Measurements from ENCODE around the gene RAB10.
"Not testable (repeated sequence)": the region's sequence is repeated elsewhere in the genome, so short reads cannot be mapped to it uniquely, and the experiment has no call there.

Gene RAB10

GRCh38 chr2:26161926-26162325 lies 128.0 kb downstream of the RAB10 start:
- no peak for DNase-seq (ENCODE audit: low spot score)

- no peak for DNase-seq (ENCODE audit: low spot score)
Observed at GRCh38 chr2:26162963-26163362, 129.1 kb downstream of the RAB10 start.

GRCh38 chr2:26164231-26164630 lies 130.3 kb downstream of the RAB10 start:
- DNase-seq (ENCODE audit: low spot score) = no peak

GRCh38 chr2:26164641-26165211 lies 130.8 kb downstream of the RAB10 start:
- no peak for DNase-seq (ENCODE audit: low spot score)

GRCh38 chr2:26165403-26165802 lies 131.5 kb downstream of the RAB10 start:
- no peak for DNase-seq (ENCODE audit: low spot score)

- DNase-seq (ENCODE audit: low spot score) = not testable (repeated sequence)
Observed at GRCh38 chr2:26166541-26166940, 132.7 kb downstream of the RAB10 start.

- DNase-seq (ENCODE audit: low spot score) = no peak
Observed at GRCh38 chr2:26168785-26169184, 134.9 kb downstream of the RAB10 start.

- DNase-seq (ENCODE audit: low spot score) = no peak
Observed at GRCh38 chr2:26169226-26169625, 135.3 kb downstream of the RAB10 start.

GRCh38 chr2:26169681-26170414 lies 136.0 kb downstream of the RAB10 start:
- DNase-seq (ENCODE audit: low spot score) = no peak

GRCh38 chr2:26170795-26171194 lies 136.9 kb downstream of the RAB10 start:
- DNase-seq (ENCODE audit: low spot score) = no peak

GRCh38 chr2:26172189-26172870 lies 138.4 kb downstream of the RAB10 start:
- no peak for DNase-seq (ENCODE audit: low spot score)

GRCh38 chr2:26172871-26173775 lies 139.2 kb downstream of the RAB10 start, which contains the start of gene GAREM2:
GAREM2 (plus strand) TSS chr2:26173088; CDS start chr2:26173221, 133 bp downstream.
- no peak for DNase-seq (ENCODE audit: low spot score)

- DNase-seq (ENCODE audit: low spot score) = no peak
Observed at GRCh38 chr2:26173776-26174482, 140.0 kb downstream of the RAB10 start.

- no peak for DNase-seq (ENCODE audit: low spot score)
Observed at GRCh38 chr2:26174691-26175465, 141.0 kb downstream of the RAB10 start.

- no peak for DNase-seq (ENCODE audit: low spot score)
Observed at GRCh38 chr2:26175466-26176278, 141.8 kb downstream of the RAB10 start.

- DNase-seq (ENCODE audit: low spot score) = no peak
Observed at GRCh38 chr2:26176279-26176615, 142.4 kb downstream of the RAB10 start.

GRCh38 chr2:26177122-26177521 lies 143.2 kb downstream of the RAB10 start:
- no peak for DNase-seq (ENCODE audit: low spot score)

- no peak for DNase-seq (ENCODE audit: low spot score)
Observed at GRCh38 chr2:26178246-26178645, 144.4 kb downstream of the RAB10 start.

- DNase-seq (ENCODE audit: low spot score) = no peak
Observed at GRCh38 chr2:26178746-26179436, 145.0 kb downstream of the RAB10 start.

Measured in activated CD4-positive, alpha-beta T cell treated with anti-CD3 and anti-CD28 coated beads, Interleukin-2, Interleukin-4, amounts not matched to agents 100 ng/mL and 50 ng/mL, durations not matched to agents 16 hours and 8 hours (primary cell).